Measurements from ENCODE around the gene HK1. TPM values are rescaled to one million over a fixed set of nuclear protein-coding genes. Genes with fewer than 3 reads are reported as not detected.

The HK1 gene
- total RNA-seq, 1 experiment from 2014 or later: 110 TPM

GRCh38 chr10:69311309-69311708 lies 33.0 kb downstream of the HK1 start:
- Histone ChIP-seq H3K4me3 (ENCODE audit: insufficient read depth, low read depth, low read length) (no peak overlapping the region), H3K36me3 (replicated peaks; ENCODE audit: control insufficient read depth, insufficient read depth, low read length) (no peaks in the 10 kb centered on the region), H3K27me3 (ENCODE audit: control insufficient read depth, insufficient read depth, low read length) (no peaks in the 10 kb centered on the region)
- DNase-seq: peak; percentile 6

- Histone ChIP-seq H3K36me3 (replicated peaks; ENCODE audit: control insufficient read depth, insufficient read depth, low read length) (no peaks in the 10 kb centered on the region), H3K27me3 (ENCODE audit: control insufficient read depth, insufficient read depth, low read length) (no peaks in the 10 kb centered on the region), H3K4me3 (ENCODE audit: insufficient read depth, low read depth, low read length) (no peak overlapping the region)
- peak; percentile 41 for DNase-seq
Observed at GRCh38 chr10:69312528-69312927, 34.2 kb downstream of the HK1 start.

- peak; percentile 6 for DNase-seq
- Histone ChIP-seq H3K27me3 (ENCODE audit: control insufficient read depth, insufficient read depth, low read length) (no peaks in the 10 kb centered on the region), H3K36me3 (replicated peaks; ENCODE audit: control insufficient read depth, insufficient read depth, low read length) (no peaks in the 10 kb centered on the region), H3K4me3 (ENCODE audit: insufficient read depth, low read depth, low read length) (no peak overlapping the region)
Observed at GRCh38 chr10:69315100-69315542, 36.8 kb downstream of the HK1 start.

- H3K36me3 ChIP-seq (replicated peaks; ENCODE audit: control insufficient read depth, insufficient read depth, low read length): no peaks in the 10 kb centered on the region
- no peak overlapping the region for H3K4me3 ChIP-seq (ENCODE audit: insufficient read depth, low read depth, low read length)
- H3K27me3 ChIP-seq (ENCODE audit: control insufficient read depth, insufficient read depth, low read length): no peaks in the 10 kb centered on the region
- DNase-seq: no peak
Observed at GRCh38 chr10:69315610-69316312, 37.5 kb downstream of the HK1 start.

- Histone ChIP-seq H3K4me3 (ENCODE audit: insufficient read depth, low read depth, low read length) (no peak overlapping the region), H3K36me3 (replicated peaks; ENCODE audit: control insufficient read depth, insufficient read depth, low read length) (no peaks in the 10 kb centered on the region), H3K27me3 (ENCODE audit: control insufficient read depth, insufficient read depth, low read length) (no peaks in the 10 kb centered on the region)
- peak; percentile 16 for DNase-seq
Observed at GRCh38 chr10:69316313-69317059, 38.2 kb downstream of the HK1 start.

GRCh38 chr10:69317175-69317604 lies 38.9 kb downstream of the HK1 start:
- DNase-seq: peak; percentile 35
- no peaks in the 10 kb centered on the region for H3K36me3 ChIP-seq (replicated peaks; ENCODE audit: control insufficient read depth, insufficient read depth, low read length)
- H3K27me3 ChIP-seq (ENCODE audit: control insufficient read depth, insufficient read depth, low read length): no peaks in the 10 kb centered on the region
- no peak overlapping the region for H3K4me3 ChIP-seq (ENCODE audit: insufficient read depth, low read depth, low read length)

GRCh38 chr10:69317626-69318105 lies 39.4 kb downstream of the HK1 start:
- H3K4me3 ChIP-seq (ENCODE audit: insufficient read depth, low read depth, low read length): peak overlapping the region; percentile 88
- DNase-seq: peak; percentile 26
- H3K36me3 ChIP-seq (replicated peaks; ENCODE audit: control insufficient read depth, insufficient read depth, low read length): no peaks in the 10 kb centered on the region
- H3K27me3 ChIP-seq (ENCODE audit: control insufficient read depth, insufficient read depth, low read length): no peaks in the 10 kb centered on the region

GRCh38 chr10:69318106-69318866 lies 40.0 kb downstream of the HK1 start:
- peak; percentile 99 for DNase-seq
- no peaks in the 10 kb centered on the region for H3K36me3 ChIP-seq (replicated peaks; ENCODE audit: control insufficient read depth, insufficient read depth, low read length)
- H3K4me3 ChIP-seq (ENCODE audit: insufficient read depth, low read depth, low read length): peak overlapping the region; percentile 88
- H3K27me3 ChIP-seq (ENCODE audit: control insufficient read depth, insufficient read depth, low read length): no peaks in the 10 kb centered on the region

- peak overlapping the region; percentile 88 for H3K4me3 ChIP-seq (ENCODE audit: insufficient read depth, low read depth, low read length)
- no peaks in the 10 kb centered on the region for H3K36me3 ChIP-seq (replicated peaks; ENCODE audit: control insufficient read depth, insufficient read depth, low read length)
- H3K27me3 ChIP-seq (ENCODE audit: control insufficient read depth, insufficient read depth, low read length): no peaks in the 10 kb centered on the region
- DNase-seq: peak; percentile 72
Observed at GRCh38 chr10:69318867-69319727, 40.8 kb downstream of the HK1 start.

GRCh38 chr10:69319841-69320316 lies 41.6 kb downstream of the HK1 start:
- H3K27me3 ChIP-seq (ENCODE audit: control insufficient read depth, insufficient read depth, low read length): no peaks in the 10 kb centered on the region
- H3K4me3 ChIP-seq (ENCODE audit: insufficient read depth, low read depth, low read length): peak overlapping the region; percentile 88
- H3K36me3 ChIP-seq (replicated peaks; ENCODE audit: control insufficient read depth, insufficient read depth, low read length): no peaks in the 10 kb centered on the region
- DNase-seq: no peak

- peak overlapping the region; percentile 88; the same call in 1 of the 2 replicates for H3K4me3 ChIP-seq (ENCODE audit: insufficient read depth, low read depth, low read length)
- DNase-seq: no peak
- no peaks in the 10 kb centered on the region for H3K36me3 ChIP-seq (replicated peaks; ENCODE audit: control insufficient read depth, insufficient read depth, low read length)
- no peaks in the 10 kb centered on the region for H3K27me3 ChIP-seq (ENCODE audit: control insufficient read depth, insufficient read depth, low read length)
Observed at GRCh38 chr10:69320521-69320920, 42.2 kb downstream of the HK1 start.

GRCh38 chr10:69321039-69321715 lies 42.9 kb downstream of the HK1 start:
- H3K36me3 ChIP-seq (replicated peaks; ENCODE audit: control insufficient read depth, insufficient read depth, low read length): no peaks in the 10 kb centered on the region
- peak; percentile 11 for DNase-seq
- H3K4me3 ChIP-seq (ENCODE audit: insufficient read depth, low read depth, low read length): no peak overlapping the region
- H3K27me3 ChIP-seq (ENCODE audit: control insufficient read depth, insufficient read depth, low read length): no peaks in the 10 kb centered on the region

- no peak for DNase-seq
- H3K27me3 ChIP-seq (ENCODE audit: control insufficient read depth, insufficient read depth, low read length): no peaks in the 10 kb centered on the region
- H3K4me3 ChIP-seq (ENCODE audit: insufficient read depth, low read depth, low read length): no peak overlapping the region
- H3K36me3 ChIP-seq (replicated peaks; ENCODE audit: control insufficient read depth, insufficient read depth, low read length): no peaks in the 10 kb centered on the region
Observed at GRCh38 chr10:69321865-69322264, 43.6 kb downstream of the HK1 start.

Measured in H7 (cell line).